Activated CD4-positive, CD25-positive, alpha-beta regulatory T cell treated with anti-CD3 and anti-CD28 coated beads, Interleukin-2, amount 50 U/mL, for 16 hours (primary cell): ENCODE results near the gene TPSG1.

ENCODE experiments used
- DNase-seq: peaks from one replicate; pipeline ENCODE4 v3.0.0-alpha.2; 2020; ENCODE audit warnings: low read depth, low spot score

The TPSG1 gene

GRCh38 chr16:1177053-1177452 lies 48.0 kb downstream of the TPSG1 start:
- no peak for DNase-seq

DNA sequence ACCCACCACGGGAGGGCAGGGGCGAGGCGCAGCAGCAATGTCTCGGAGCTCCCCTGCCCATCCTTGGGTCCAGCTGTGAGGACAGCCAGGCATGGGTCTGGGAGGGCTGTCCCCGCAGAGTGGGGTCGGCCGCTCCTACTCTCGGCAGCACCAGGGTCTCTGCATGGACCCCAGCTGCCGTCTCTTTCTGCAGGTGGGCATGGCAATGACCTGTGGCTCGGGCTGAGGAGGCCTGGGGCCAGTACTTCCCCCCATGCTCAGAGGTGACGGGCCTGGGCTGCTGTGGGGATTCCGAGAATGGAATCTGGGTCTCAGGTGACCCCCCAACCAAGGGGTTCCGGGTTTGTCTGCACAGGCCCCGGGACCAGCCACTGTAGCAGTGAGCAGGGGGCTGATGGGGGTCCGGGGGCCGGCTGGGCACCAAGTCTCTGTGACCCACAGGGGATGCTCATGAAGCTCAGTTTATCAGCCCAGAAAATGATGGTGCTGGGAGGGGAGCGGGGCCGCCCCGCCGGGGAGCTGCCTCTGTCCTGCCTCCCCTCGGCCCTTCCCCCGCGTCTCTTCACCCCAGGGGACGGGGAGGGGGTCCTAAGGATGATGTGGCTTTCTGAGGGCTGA lies 48.7 kb downstream of the TPSG1 start:
- DNase-seq, result no peak

DNA sequence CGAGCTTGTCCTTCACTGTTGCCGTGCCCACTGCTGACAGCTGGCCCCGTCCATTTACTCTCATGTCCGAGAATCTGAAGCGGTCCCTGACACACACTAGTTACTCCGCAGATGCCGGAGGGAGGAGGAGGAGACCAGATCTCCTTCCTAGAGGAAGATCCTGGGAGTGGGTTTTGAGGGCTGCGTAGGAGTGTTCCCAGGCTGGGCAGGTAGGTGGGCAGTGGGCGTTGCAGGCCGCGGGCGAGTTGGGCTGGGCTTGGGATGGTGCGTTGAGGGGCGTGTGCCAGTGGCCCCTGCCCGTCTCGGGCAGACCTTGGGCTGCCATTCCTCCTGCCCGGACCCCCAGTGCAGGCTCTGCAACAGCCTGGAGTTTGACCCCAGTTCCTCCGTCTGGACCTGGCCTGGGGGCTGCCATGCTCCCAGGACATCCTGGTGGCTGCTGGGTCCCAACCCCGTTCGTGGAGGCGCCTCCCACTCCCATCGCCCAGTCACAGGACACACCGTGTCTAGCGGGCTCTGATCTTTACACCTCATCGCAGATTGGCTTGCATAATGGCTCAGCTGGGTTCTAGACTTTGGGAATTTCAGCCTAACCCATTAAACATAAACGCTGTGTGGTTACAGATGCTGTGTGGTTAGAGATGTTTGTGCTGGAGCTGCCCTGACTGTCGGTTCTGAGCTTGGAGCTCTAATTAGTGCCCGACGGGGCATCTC lies 49.3 kb downstream of the TPSG1 start:
- no peak for DNase-seq

DNA sequence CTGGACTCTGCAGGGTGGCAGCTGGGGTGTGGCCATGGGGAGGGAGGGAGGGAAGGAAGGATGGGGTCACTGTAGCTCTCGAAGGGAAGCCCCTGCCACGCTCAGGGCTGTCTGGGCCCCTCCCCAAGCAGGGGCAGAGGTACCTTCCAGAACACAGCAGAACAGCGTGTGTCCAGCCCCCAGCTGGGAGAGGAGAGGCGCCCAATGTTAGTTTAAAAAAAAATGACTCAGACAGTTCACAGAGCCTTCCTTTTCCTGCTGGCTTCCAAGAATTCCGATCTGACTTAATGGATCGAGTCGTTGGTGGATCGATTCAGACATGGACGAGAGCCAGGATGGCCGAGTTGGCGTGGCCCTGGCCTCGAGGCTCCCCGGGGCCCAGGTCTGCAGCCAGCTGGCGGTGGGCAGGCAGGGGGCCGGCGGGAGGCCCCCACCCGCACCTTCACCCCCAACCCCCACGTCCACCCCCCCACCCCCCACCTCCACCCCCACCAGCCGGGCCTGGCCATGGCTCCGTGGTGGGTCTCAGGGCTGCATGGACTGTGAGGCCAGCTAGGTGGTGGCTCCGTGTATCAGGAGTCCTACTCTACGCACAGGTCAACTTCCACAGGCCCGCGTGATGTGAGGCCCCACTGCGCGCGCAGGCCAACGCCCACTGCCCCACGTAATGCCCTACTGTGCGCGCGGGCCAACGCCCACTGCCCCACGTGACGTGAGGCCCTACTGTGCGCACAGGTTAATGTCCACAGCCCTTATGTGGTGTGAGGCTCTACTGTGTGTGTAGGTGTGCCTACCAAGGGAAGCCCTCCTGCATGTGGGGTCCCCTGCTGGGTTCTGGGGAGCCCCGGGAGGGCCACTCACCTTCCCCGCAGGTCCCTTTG lies 50.4 kb downstream of the TPSG1 start:
- no peak for DNase-seq

DNA sequence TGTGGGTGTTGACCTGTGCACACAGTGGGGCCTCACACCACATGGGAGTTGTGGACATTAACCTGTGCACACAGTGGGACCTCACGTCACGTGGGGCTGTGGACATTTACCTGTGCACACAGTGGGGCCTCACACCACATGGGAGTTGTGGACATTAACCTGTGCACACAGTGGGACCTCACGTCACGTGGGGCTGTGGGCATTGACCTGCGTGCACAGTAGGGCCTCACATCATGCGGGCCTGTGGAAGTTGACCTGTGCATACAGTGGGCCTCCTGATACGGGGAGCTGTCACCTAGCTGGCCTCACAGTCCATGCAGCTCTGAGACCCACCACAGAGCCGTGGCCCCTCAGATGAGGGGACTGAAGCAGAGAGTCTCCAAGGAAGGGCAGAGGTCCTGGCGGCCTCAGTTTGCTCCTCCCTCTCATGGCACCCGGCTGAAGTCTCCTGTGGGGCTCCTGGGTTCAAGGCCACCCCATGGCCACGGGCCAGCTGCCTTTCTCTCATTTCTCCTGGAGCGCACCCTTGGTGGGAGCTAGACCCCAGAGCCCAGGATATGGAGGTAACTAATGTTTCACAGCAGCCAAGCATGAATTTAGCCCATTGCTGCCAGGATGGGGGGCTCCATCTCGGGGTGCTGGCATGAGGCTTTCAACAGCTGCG lies 51.1 kb downstream of the TPSG1 start:
- DNase-seq, result no peak

GRCh38 chr16:1172651-1173050 lies 52.4 kb downstream of the TPSG1 start:
- DNase-seq, result no peak

- no peak for DNase-seq
Measured at GRCh38 chr16:1171854-1172428, 53.1 kb downstream of the TPSG1 start.
